ENCODE results near the gene GFRA4. TPM values are rescaled to one million over a fixed set of nuclear protein-coding genes. Genes with fewer than 3 reads are reported as not detected.

The GFRA4 gene
- total and polyA plus RNA-seq, 2 donors (not counting 1 experiment from before 2014, with no cell fraction given) = not detected

- CTCF ChIA-PET = interaction anchor here (0.7 to 2.5 kb wide), 19 partner anchors 9 to 492 kb away, joined by 3 to 13 read pairs (median 3); partner anchors contain the start of genes ADISSP and GFRA4
These were observed 47.7 kb upstream of the GFRA4 start for GRCh38 chr20:3710703-3711483.

More at GRCh38 chr20:3710703-3711483, 47.7 kb upstream of the GFRA4 start:
- no peaks in the 10 kb centered on the region for H3K79me2 ChIP-seq (ENCODE audit: control insufficient read depth, insufficient read depth, low read length)
- WGBS (ENCODE audit: insufficient coverage) = 38% methylated on average over 18 of the region's 18 CpGs
- DNase-seq = peak; percentile 73
- peaks cover 17% of the 10 kb centered on the region for H3K27me3 Mint-ChIP-seq
- peak; percentile 95 for TF ChIP-seq CTCF (IDR thresholded peaks at IDR 0.05)
- no peak for TF ChIP-seq EZH2 (IDR thresholded peaks at IDR 0.05; ENCODE audit: borderline replicate concordance, insufficient read depth, low read depth, low read length, poor library complexity, severe bottlenecking)
- no peaks in the 10 kb centered on the region for H4K20me1 ChIP-seq (ENCODE audit: control insufficient read depth, insufficient read depth, low read length, poor library complexity, severe bottlenecking)
- H3K9ac ChIP-seq (ENCODE audit: low read length) = no peak overlapping the region
- H3K4me1 Mint-ChIP-seq = no peaks in the 10 kb centered on the region
- H3K27ac Mint-ChIP-seq = no peak overlapping the region
- ATAC-seq (ENCODE audit: low read depth) = peak; percentile 57
- H3K4me3 ChIP-seq (ENCODE audit: control extremely low read depth in 1 of 5, extremely low read depth in 1 of 5, insufficient read depth in 1 of 5, low read depth in 2 of 5, low read length in 4 of 5) = no peak overlapping the region
- no peak overlapping the region for H2AFZ ChIP-seq (ENCODE audit: insufficient read depth, low read depth, low read length, poor library complexity, severe bottlenecking)
- H3K36me3 ChIP-seq (replicated peaks in 1 of 2; ENCODE audit: control extremely low read depth in 1 of 2, control insufficient read depth in 1 of 2, extremely low read depth in 1 of 2, insufficient read depth in 2 of 2, low read length in 1 of 2) = no peaks in the 10 kb centered on the region
- H3K4me2 ChIP-seq (replicated peaks; ENCODE audit: low read depth, low read length, poor library complexity, severe bottlenecking) = no peak overlapping the region
- no peak overlapping the region for H3K4me3 Mint-ChIP-seq
- intact Hi-C loops (cut with micrococcal nuclease) = loop anchor here (2.0 kb wide), 1 partner anchor 34 kb away; no protein-coding TSS in a partner anchor
- no peaks in the 10 kb centered on the region for H3K9me3 Mint-ChIP-seq (ENCODE audit: insufficient read depth)
- peaks cover 0 to 17% (median 0%) of the 10 kb centered on the region in 4 experiments for H3K27me3 ChIP-seq (replicated peaks in 1 of 4; ENCODE audit: control extremely low read depth in 1 of 4, control insufficient read depth in 3 of 4, insufficient read depth in 4 of 4, low read length in 3 of 4)
- no peaks in the 10 kb centered on the region for H3K9me3 ChIP-seq (ENCODE audit: control extremely low read depth in 1 of 3, control insufficient read depth in 2 of 3, insufficient read depth in 1 of 3, low read length in 2 of 3)
- POLR2A ChIA-PET = no interaction called here
- H3K27ac ChIP-seq (ENCODE audit: low read length in 2 of 2) = no peak overlapping the region
- H3K4me1 ChIP-seq (ENCODE audit: control insufficient read depth in 2 of 2, insufficient read depth in 2 of 2, low read length in 2 of 2) = no peaks in the 10 kb centered on the region

Measured in B cell (primary cell).